NCI-H2227 treated with DMSO at 0.1 percent for 48 hours (cell line): Measurements from ENCODE around the gene SCAI.
"Not testable (repeated sequence)": the region's sequence is repeated elsewhere in the genome, so short reads cannot be mapped to it uniquely, and the experiment has no call there.

Experiments used
- DNase-seq: peaks from one replicate; lab custom pipeline; 2025; lab: John Stamatoyannopoulos, UW

Gene SCAI

GRCh38 chr9:125106285-125106893 is 36.9 kb downstream of the SCAI start:
- DNase-seq: no peak

GRCh38 chr9:125103770-125104460 is 39.4 kb downstream of the SCAI start:
- no peak for DNase-seq

GRCh38 chr9:125103021-125103420 is 40.3 kb downstream of the SCAI start:
- no peak for DNase-seq

GRCh38 chr9:125100822-125101221 is 42.5 kb downstream of the SCAI start:
- DNase-seq: no peak

- peak; percentile 54 for DNase-seq
Measured at GRCh38 chr9:125099816-125100215, 43.5 kb downstream of the SCAI start.

GRCh38 chr9:125095821-125096443 is 47.4 kb downstream of the SCAI start:
- no peak for DNase-seq

- no peak for DNase-seq
Measured at GRCh38 chr9:125091121-125091520, 52.2 kb downstream of the SCAI start.

- no peak for DNase-seq
Measured at GRCh38 chr9:125089331-125089730, 54.0 kb downstream of the SCAI start.

GRCh38 chr9:125088752-125089151 is 54.6 kb downstream of the SCAI start:
- DNase-seq: no peak

GRCh38 chr9:125085703-125086477 is 57.4 kb downstream of the SCAI start:
- no peak for DNase-seq

GRCh38 chr9:125082197-125082596 is 61.1 kb downstream of the SCAI start:
- DNase-seq: not testable (repeated sequence)

GRCh38 chr9:125080797-125081196 is 62.5 kb downstream of the SCAI start:
- not testable (repeated sequence) for DNase-seq

GRCh38 chr9:125079931-125080330 is 63.4 kb downstream of the SCAI start:
- DNase-seq: no peak

GRCh38 chr9:125075997-125076396 is 67.3 kb downstream of the SCAI start:
- no peak for DNase-seq

GRCh38 chr9:125074976-125075375 is 68.4 kb downstream of the SCAI start:
- no peak for DNase-seq

GRCh38 chr9:125066839-125067619 is 76.3 kb downstream of the SCAI start:
- no peak for DNase-seq

- DNase-seq: no peak
Measured at GRCh38 chr9:125061391-125061790, 81.9 kb downstream of the SCAI start.

- peak; percentile 4 for DNase-seq
Measured at GRCh38 chr9:125049212-125050049, 93.9 kb downstream of the SCAI start.

GRCh38 chr9:125043631-125044030 is 99.7 kb downstream of the SCAI start:
- DNase-seq: no peak

GRCh38 chr9:125043148-125043547 is 100.2 kb downstream of the SCAI start:
- no peak for DNase-seq

- no peak for DNase-seq
Measured at GRCh38 chr9:125038166-125038565, 105.2 kb downstream of the SCAI start.
